CD4-positive, alpha-beta T cell (primary cell): Measurements from ENCODE around the gene BARHL2. TPM values are rescaled to one million over a fixed set of nuclear protein-coding genes. Genes with fewer than 3 reads are reported as not detected.

Source experiments
- ATAC-seq: fragments of 200-7000 bp; cut with Tn5 transposase; one replicate; pipeline ENCODE4 v1.10.0; 2022; ENCODE audit warnings: mild to moderate bottlenecking; ENCODE audit not compliant: poor library complexity
- CTCF ChIA-PET: fragments of 350-600 bp; sonication (Branson Sonifier 250); formaldehyde crosslinking; loops from one replicate; lab custom pipeline; 2021; ENCODE audit warnings: antibody characterized with exemption, inconsistent platforms; lab: Charles Lee
- POLR2A ChIA-PET: fragments of 350-600 bp; sonication (Branson Sonifier 250); formaldehyde crosslinking; loops from one replicate; lab custom pipeline; 2021; ENCODE audit warnings: antibody characterized with exemption, inconsistent platforms; lab: Charles Lee
- DNase-seq, 14 experiments: peaks; one replicate each; pipeline ENCODE4 v3.0.0-alpha.2; 2013 to 2020; ENCODE audit warnings: mixed read lengths in 2 of 14
- H3K27ac ChIP-seq, 2 donors: one replicate each; pipeline versions ENCODE4 v1.5.1 to v1.7.0; 2013; ENCODE audit warnings: low read length in 2 of 2, low read depth in 1 of 2, mild to moderate bottlenecking in 1 of 2
- H3K27me3 ChIP-seq, 2 experiments: 1 replicate in 1 of 2; 2 replicates in 1 of 2; pipeline versions ENCODE4 v1.6.1 to v1.7.0; 2013; ENCODE audit warnings: low read length in 2 of 2, control low read depth in 1 of 2, mild to moderate bottlenecking in 1 of 2, moderate library complexity in 1 of 2; ENCODE audit not compliant: insufficient read depth in 2 of 2, control insufficient read depth in 1 of 2
- H3K36me3 ChIP-seq: one replicate; pipeline ENCODE4 v1.6.1; 2013; ENCODE audit warnings: low read length, control low read depth; ENCODE audit not compliant: insufficient read depth
- H3K4me1 ChIP-seq: one replicate; pipeline ENCODE4 v1.6.1; 2013; ENCODE audit warnings: low read length, control low read depth; ENCODE audit not compliant: insufficient read depth
- H3K4me3 ChIP-seq: one replicate; pipeline ENCODE4 v1.5.1; 2013; ENCODE audit warnings: mild to moderate bottlenecking, low read length, moderate library complexity
- H3K9me3 ChIP-seq, 2 experiments: 1 replicate in 1 of 2; 2 replicates in 1 of 2; pipeline versions ENCODE4 v1.6.1 to v1.7.0; 2013; ENCODE audit warnings: low read length in 2 of 2, mild to moderate bottlenecking in 2 of 2, control low read depth in 1 of 2, moderate library complexity in 1 of 2; ENCODE audit not compliant: control insufficient read depth in 1 of 2, insufficient read depth in 1 of 2
- H3K27ac Mint-ChIP-seq: one replicate; pipeline ENCODE4 v1.8.0; 2020; ENCODE audit warnings: mixed read lengths
- H3K27me3 Mint-ChIP-seq: one replicate; pipeline ENCODE4 v1.8.0; 2021; ENCODE audit warnings: mixed read lengths
- H3K36me3 Mint-ChIP-seq: one replicate; pipeline ENCODE4 v1.8.0; 2021; ENCODE audit warnings: low read depth, mixed read lengths
- H3K4me1 Mint-ChIP-seq: one replicate; pipeline ENCODE4 v1.8.0; 2021; ENCODE audit warnings: low read depth, mixed read lengths
- H3K4me3 Mint-ChIP-seq: one replicate; pipeline ENCODE4 v1.8.0; 2020; ENCODE audit warnings: mild to moderate bottlenecking, mixed read lengths
- H3K9me3 Mint-ChIP-seq: one replicate; pipeline ENCODE4 v1.8.0; 2020; ENCODE audit warnings: mixed read lengths
- intact Hi-C, 2 experiments: fragments of 100-400 bp; cut with DNase I in 1 of 2; cut with micrococcal nuclease in 1 of 2; formaldehyde crosslinking; loops; one replicate each; pipeline versions ENCODE4 v1.15.1 to v1.9.0; 2023 to 2025; cut with DNase I, micrococcal nuclease
- total RNA-seq, 174 experiments: library from RNA in 2 of 174; stranded (reverse) in 2 of 174; gene quantifications; one replicate each; pipeline ENCODE4 v1.2.3 and lab custom pipeline; 2021 to 2026
- TF ChIP-seq, protein P1 (sequence below): fragments of 200-600 bp; IDR thresholded peaks from one replicate; pipeline ENCODE4 v1.8.0; 2022; ENCODE audit warnings: antibody characterized with exemption, mild to moderate bottlenecking

The BARHL2 gene
- total RNA-seq, 2 experiments from 2014 or later: not detected

DNA sequence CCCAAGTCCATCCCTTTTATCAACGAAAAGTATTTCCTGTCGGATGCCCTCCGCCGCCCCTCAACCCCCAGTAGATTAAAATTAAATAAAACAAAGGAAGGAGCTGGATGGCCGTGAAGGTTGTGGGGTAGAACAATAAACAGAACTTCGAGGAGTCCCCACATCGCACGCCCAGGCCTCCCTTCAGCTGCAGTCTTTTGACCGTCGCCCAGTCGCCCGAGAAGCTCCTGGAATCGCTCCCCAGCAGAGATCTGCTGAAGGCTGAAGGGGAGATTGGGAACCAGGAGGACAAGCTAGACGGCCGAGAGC lies 905 bp downstream of the BARHL2 start:
- H3K27me3 Mint-ChIP-seq: peaks cover 92% of the 10 kb centered on the region
- peaks cover 34 to 65% of the 10 kb centered on the region in 2 experiments for H3K9me3 ChIP-seq
- intact Hi-C loops: no loop called here

DNA sequence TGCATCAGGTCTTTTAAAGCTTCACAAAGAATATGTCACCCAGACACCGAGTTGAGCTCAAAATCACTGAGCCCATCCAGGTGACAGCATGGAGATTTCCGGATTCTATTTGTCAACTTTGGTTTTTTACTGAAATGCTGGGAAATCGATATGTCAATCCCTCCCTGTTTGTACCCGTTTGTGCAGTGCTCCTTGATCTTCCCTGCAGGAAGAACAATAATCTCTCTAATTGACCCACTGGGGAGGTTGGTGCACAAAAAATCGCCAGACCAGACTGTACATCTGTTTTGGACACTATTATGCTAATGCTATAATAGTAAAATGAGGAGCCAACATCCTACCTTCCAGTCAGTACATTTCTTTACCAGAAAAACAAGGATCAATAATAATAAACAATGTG lies 1.8 kb downstream of the BARHL2 start:
- H3K4me1 Mint-ChIP-seq: peaks cover 22% of the 10 kb centered on the region
- CTCF ChIA-PET: no interaction called here
- TF ChIP-seq, protein P1, sequence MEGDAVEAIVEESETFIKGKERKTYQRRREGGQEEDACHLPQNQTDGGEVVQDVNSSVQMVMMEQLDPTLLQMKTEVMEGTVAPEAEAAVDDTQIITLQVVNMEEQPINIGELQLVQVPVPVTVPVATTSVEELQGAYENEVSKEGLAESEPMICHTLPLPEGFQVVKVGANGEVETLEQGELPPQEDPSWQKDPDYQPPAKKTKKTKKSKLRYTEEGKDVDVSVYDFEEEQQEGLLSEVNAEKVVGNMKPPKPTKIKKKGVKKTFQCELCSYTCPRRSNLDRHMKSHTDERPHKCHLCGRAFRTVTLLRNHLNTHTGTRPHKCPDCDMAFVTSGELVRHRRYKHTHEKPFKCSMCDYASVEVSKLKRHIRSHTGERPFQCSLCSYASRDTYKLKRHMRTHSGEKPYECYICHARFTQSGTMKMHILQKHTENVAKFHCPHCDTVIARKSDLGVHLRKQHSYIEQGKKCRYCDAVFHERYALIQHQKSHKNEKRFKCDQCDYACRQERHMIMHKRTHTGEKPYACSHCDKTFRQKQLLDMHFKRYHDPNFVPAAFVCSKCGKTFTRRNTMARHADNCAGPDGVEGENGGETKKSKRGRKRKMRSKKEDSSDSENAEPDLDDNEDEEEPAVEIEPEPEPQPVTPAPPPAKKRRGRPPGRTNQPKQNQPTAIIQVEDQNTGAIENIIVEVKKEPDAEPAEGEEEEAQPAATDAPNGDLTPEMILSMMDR: no peak
- ATAC-seq (no peak), DNase-seq (no peak)
- peaks cover 3% of the 10 kb centered on the region for H3K9me3 Mint-ChIP-seq
- peaks cover 38% of the 10 kb centered on the region for H3K4me1 ChIP-seq
- peaks cover 92% of the 10 kb centered on the region for H3K27me3 Mint-ChIP-seq
- no peak overlapping the region for H3K27ac ChIP-seq
- POLR2A ChIA-PET: interaction anchor here (0.6 to 0.7 kb wide), 2 partner anchors 13 to 217 kb away, joined by 3 read pairs; no protein-coding TSS in a partner anchor
- H3K9me3 ChIP-seq: peaks cover 25 to 74% of the 10 kb centered on the region in 2 experiments
- H3K4me3 Mint-ChIP-seq: no peak overlapping the region
- no peak overlapping the region for H3K27ac Mint-ChIP-seq
- H3K27me3 ChIP-seq: peaks cover 86 to 95% of the 10 kb centered on the region in 2 experiments
- peaks cover 15% of the 10 kb centered on the region for H3K36me3 Mint-ChIP-seq
- no peak overlapping the region for H3K4me3 ChIP-seq
- intact Hi-C loops: no loop called here
- no peaks in the 10 kb centered on the region for H3K36me3 ChIP-seq

More for the DNA sequence above, 905 bp downstream of the BARHL2 start:
- Mint-ChIP-seq H3K9me3 (peaks cover 8% of the 10 kb centered on the region), H3K36me3 (peaks cover 15% of the 10 kb centered on the region), H3K4me1 (peaks cover 23% of the 10 kb centered on the region), H3K27ac (no peak overlapping the region), H3K4me3 (peak overlapping the region; percentile 62)
- Histone ChIP-seq H3K4me3 (no peak overlapping the region), H3K27me3 (peaks cover 84 to 95% of the 10 kb centered on the region in 2 experiments), H3K4me1 (peaks cover 31% of the 10 kb centered on the region), H3K36me3 (no peaks in the 10 kb centered on the region), H3K27ac (no peak overlapping the region)
- no peak for ATAC-seq
- CTCF ChIA-PET: interaction anchor here (0.6 kb wide), 1 partner anchor 11 kb away, joined by 3 read pairs; no protein-coding TSS in a partner anchor
- POLR2A ChIA-PET: interaction anchor here (0.7 to 1.0 kb wide), 2 partner anchors 12 to 306 kb away, joined by 3 to 4 read pairs; partner anchors contain the start of gene ZNF644
- DNase-seq: no peak
- TF ChIP-seq, protein P1: no peak

DNA sequence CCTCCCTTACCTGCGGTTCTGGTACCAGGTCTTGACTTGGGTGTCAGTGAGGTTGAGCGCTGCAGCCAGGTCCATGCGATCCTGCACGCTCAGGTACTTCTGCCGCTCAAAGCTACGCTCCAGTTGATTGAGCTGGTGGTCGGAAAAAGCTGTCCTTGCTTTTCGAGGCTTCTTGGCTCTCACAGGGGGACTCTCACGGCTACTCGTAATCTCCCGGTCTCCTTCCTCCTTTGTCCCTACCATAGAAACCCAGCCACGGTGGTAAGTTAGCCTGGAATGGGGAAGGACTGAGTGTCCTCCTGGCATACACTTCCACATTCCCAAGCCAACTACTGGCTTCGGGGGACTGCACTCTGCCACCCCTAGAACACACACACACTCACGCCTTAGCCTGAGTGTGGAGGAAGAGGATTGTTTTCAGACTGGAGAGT lies 2.6 kb downstream of the BARHL2 start:
- Histone ChIP-seq H3K27me3 (peaks cover 86 to 95% of the 10 kb centered on the region in 2 experiments), H3K4me1 (peaks cover 34% of the 10 kb centered on the region), H3K36me3 (no peaks in the 10 kb centered on the region), H3K9me3 (peaks cover 19 to 71% of the 10 kb centered on the region in 2 experiments), H3K4me3 (no peak overlapping the region), H3K27ac (no peak overlapping the region)
- H3K36me3 Mint-ChIP-seq: peaks cover 11% of the 10 kb centered on the region
- peaks cover 93% of the 10 kb centered on the region for H3K27me3 Mint-ChIP-seq
- H3K4me3 Mint-ChIP-seq: no peak overlapping the region
- intact Hi-C loops: no loop called here
- ATAC-seq (no peak), DNase-seq (no peak)
- no peak overlapping the region for H3K27ac Mint-ChIP-seq
- H3K9me3 Mint-ChIP-seq: no peaks in the 10 kb centered on the region
- ChIA-PET POLR2A (no interaction called here), CTCF (no interaction called here)
- H3K4me1 Mint-ChIP-seq: peaks cover 22% of the 10 kb centered on the region
- TF ChIP-seq, protein P1: no peak
